Cerebellar nuclear complex (tissue), 1 donor: ENCODE results near the gene MYH9.
"Not testable (repeated sequence)": the region's sequence is repeated elsewhere in the genome, so short reads cannot be mapped to it uniquely, and the experiment has no call there.

Experiments
- DNase-seq, 2 experiments: peaks; one replicate each; lab custom pipeline; 2025; lab: John Stamatoyannopoulos, UW

MYH9 gene

GRCh38 chr22:36271951-36272350 is 115.8 kb downstream of the MYH9 start:
- DNase-seq: not testable (repeated sequence)

- DNase-seq: not testable (repeated sequence)
These were observed 116.5 kb downstream of the MYH9 start for GRCh38 chr22:36271231-36271630.

- DNase-seq: no peak
These were observed 119.8 kb downstream of the MYH9 start for GRCh38 chr22:36267896-36268485.

- no peak for DNase-seq
These were observed 120.7 kb downstream of the MYH9 start for GRCh38 chr22:36267058-36267457.

GRCh38 chr22:36263886-36264664 is 123.7 kb downstream of the MYH9 start:
- not testable (repeated sequence) for DNase-seq

GRCh38 chr22:36263216-36263673 is 124.5 kb downstream of the MYH9 start:
- not testable (repeated sequence) for DNase-seq

- DNase-seq: not testable (repeated sequence)
These were observed 125.5 kb downstream of the MYH9 start for GRCh38 chr22:36262307-36262706.

GRCh38 chr22:36261675-36262074 is 126.1 kb downstream of the MYH9 start:
- DNase-seq: not testable (repeated sequence)

GRCh38 chr22:36259615-36260300 is 128.0 kb downstream of the MYH9 start:
- DNase-seq: no peak

- no peak for DNase-seq
These were observed 128.8 kb downstream of the MYH9 start for GRCh38 chr22:36258701-36259614.

GRCh38 chr22:36257948-36258670 is 129.7 kb downstream of the MYH9 start:
- DNase-seq: no peak

GRCh38 chr22:36257308-36257707 is 130.5 kb downstream of the MYH9 start:
- no peak for DNase-seq

- DNase-seq: no peak
These were observed 131.3 kb downstream of the MYH9 start for GRCh38 chr22:36256478-36256877.

GRCh38 chr22:36255572-36255971 is 132.2 kb downstream of the MYH9 start:
- not testable (repeated sequence) for DNase-seq

- no peak for DNase-seq
These were observed 134.0 kb downstream of the MYH9 start for GRCh38 chr22:36253523-36254490.

- DNase-seq: no peak
These were observed 134.8 kb downstream of the MYH9 start, which contains the start of gene APOL1 for GRCh38 chr22:36252754-36253522. Gene APOL1 (plus strand): TSS chr22:36253133. CDS start chr22:36254956, 1,823 bp downstream.

- not testable (repeated sequence) for DNase-seq
These were observed 135.7 kb downstream of the MYH9 start for GRCh38 chr22:36251979-36252608.

- not testable (repeated sequence) for DNase-seq
These were observed 137.3 kb downstream of the MYH9 start for GRCh38 chr22:36250292-36250960.
